Lung (tissue), 12 donors: ENCODE results near the gene ACACB. TPM values are rescaled to one million over a fixed set of nuclear protein-coding genes. Genes with fewer than 3 reads are reported as not detected.

Source experiments
- ATAC-seq: fragments of 200-7000 bp; cut with Tn5 transposase; one replicate; pipeline ENCODE4 v1.9.1; 2020; ENCODE audit warnings: moderate number of reproducible peaks; ENCODE audit not compliant: insufficient read depth, low FRiP score
- DNase-seq, 3 donors: peaks; one replicate each; pipeline ENCODE4 v3.0.0-alpha.2; 2013 to 2017
- H3K27ac ChIP-seq, 2 donors: one replicate each; pipeline ENCODE4 v1.5.1; 2013; ENCODE audit warnings: mild to moderate bottlenecking in 2 of 2, moderate library complexity in 2 of 2, control low read depth in 1 of 2, inconsistent platforms in 1 of 2, low read depth in 1 of 2, low read length in 1 of 2
- H3K27me3 ChIP-seq, 3 donors: one replicate each; pipeline ENCODE4 v1.5.1; 2013; ENCODE audit warnings: low read length in 2 of 3; ENCODE audit not compliant: control insufficient read depth in 3 of 3, insufficient read depth in 3 of 3
- H3K36me3 ChIP-seq, 4 donors: one replicate each; pipeline ENCODE4 v1.5.1; 2013; ENCODE audit warnings: low read length in 4 of 4, mild to moderate bottlenecking in 1 of 4, moderate library complexity in 1 of 4; ENCODE audit not compliant: control insufficient read depth in 4 of 4, insufficient read depth in 4 of 4
- H3K4me1 ChIP-seq, 5 donors: one replicate each; pipeline ENCODE4 v1.5.1; 2013; ENCODE audit warnings: low read length in 5 of 5, mild to moderate bottlenecking in 2 of 5, moderate library complexity in 1 of 5; ENCODE audit not compliant: control insufficient read depth in 5 of 5, insufficient read depth in 5 of 5
- H3K4me3 ChIP-seq: one replicate; pipeline ENCODE4 v1.5.1; 2013; ENCODE audit warnings: mild to moderate bottlenecking, control low read depth, moderate library complexity
- H3K9ac ChIP-seq, 2 donors: one replicate each; pipeline ENCODE4 v1.5.1; 2013; ENCODE audit warnings: low read length in 2 of 2, control low read depth in 1 of 2; ENCODE audit not compliant: insufficient read depth in 1 of 2
- H3K9me3 ChIP-seq, 4 donors: one replicate each; pipeline ENCODE4 v1.5.1; 2013; ENCODE audit warnings: low read length in 3 of 4, mild to moderate bottlenecking in 1 of 4, moderate library complexity in 1 of 4; ENCODE audit not compliant: control insufficient read depth in 4 of 4, insufficient read depth in 3 of 4
- whole genome bisulfite sequencing, 2 donors: extraction: QIAGEN DNeasy Blood & Tissue Kit; methylation state at CpG; one replicate each; pipeline ENCODE4 v1.1.7; 2013; 5-methylcytosine and 5-hydroxymethylcytosine counted together
- polyA plus RNA-seq, 2 donors: library from polyadenylated mRNA; stranded (reverse); fragments of 200-250 nt; gene quantifications; one replicate each; pipeline ENCODE4 v1.2.1, GENCODE V29; 2013
- total RNA-seq, 2 donors: library from RNA; depleted of rRNA in 1 of 2; stranded (reverse); fragments of >200 nt in 1 of 2; gene quantifications; one replicate each; pipeline ENCODE4 v1.2.1, GENCODE V29; 2014 to 2021
- TF ChIP-seq, protein P1 (sequence below): IDR thresholded peaks from 2 replicates; pipeline ENCODE4 v1.5.1; 2012; ENCODE audit warnings: mild to moderate bottlenecking; ENCODE audit errors: control extremely low read depth, extremely low read depth
- donor health status: control.
- donor health status: control.
- donor health status: Bipolar disorder and iron deficiency.
- donor health status: healthy.
- donor health status: DM: yes; HTN: yes; CAD: no.

The ACACB gene
- total and polyA plus RNA-seq, 4 donors: 2.9 to 24.5 (median 18.2) TPM

DNA sequence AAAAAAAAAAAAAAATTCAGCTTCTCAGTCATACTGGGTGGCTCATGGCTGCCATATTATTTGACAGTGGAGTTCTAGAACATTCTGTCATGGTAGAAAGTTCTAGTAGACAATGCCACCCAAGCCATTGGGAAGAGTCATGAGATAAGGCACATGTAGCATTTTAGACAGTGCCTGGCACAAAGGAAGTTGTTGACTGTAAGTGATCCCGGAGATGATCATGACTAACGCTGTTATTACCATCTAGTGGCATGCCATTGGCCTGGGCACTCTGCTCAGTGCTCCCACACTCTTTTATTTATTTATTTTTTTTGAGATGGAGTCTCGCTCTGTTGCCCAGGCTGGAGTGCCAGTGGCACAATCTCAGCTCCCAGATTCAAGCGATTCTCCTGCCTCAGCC, 112.3 kb downstream of the ACACB start:
- WGBS, 2 donors: 92 to 95% methylated on average over 4 of the region's 4 CpGs
- Histone ChIP-seq H3K36me3 (peaks cover 13 to 33% (median 21%) of the 10 kb centered on the region in 4 donors), H3K9ac (no peak overlapping the region), H3K4me1 (no peaks in the 10 kb centered on the region), H3K27ac (no peak overlapping the region), H3K9me3 (no peaks in the 10 kb centered on the region), H3K4me3 (no peak overlapping the region), H3K27me3 (no peaks in the 10 kb centered on the region)
- DNase-seq (no peak), ATAC-seq (no peak)
- TF ChIP-seq, protein P1, sequence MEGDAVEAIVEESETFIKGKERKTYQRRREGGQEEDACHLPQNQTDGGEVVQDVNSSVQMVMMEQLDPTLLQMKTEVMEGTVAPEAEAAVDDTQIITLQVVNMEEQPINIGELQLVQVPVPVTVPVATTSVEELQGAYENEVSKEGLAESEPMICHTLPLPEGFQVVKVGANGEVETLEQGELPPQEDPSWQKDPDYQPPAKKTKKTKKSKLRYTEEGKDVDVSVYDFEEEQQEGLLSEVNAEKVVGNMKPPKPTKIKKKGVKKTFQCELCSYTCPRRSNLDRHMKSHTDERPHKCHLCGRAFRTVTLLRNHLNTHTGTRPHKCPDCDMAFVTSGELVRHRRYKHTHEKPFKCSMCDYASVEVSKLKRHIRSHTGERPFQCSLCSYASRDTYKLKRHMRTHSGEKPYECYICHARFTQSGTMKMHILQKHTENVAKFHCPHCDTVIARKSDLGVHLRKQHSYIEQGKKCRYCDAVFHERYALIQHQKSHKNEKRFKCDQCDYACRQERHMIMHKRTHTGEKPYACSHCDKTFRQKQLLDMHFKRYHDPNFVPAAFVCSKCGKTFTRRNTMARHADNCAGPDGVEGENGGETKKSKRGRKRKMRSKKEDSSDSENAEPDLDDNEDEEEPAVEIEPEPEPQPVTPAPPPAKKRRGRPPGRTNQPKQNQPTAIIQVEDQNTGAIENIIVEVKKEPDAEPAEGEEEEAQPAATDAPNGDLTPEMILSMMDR: no peak

DNA sequence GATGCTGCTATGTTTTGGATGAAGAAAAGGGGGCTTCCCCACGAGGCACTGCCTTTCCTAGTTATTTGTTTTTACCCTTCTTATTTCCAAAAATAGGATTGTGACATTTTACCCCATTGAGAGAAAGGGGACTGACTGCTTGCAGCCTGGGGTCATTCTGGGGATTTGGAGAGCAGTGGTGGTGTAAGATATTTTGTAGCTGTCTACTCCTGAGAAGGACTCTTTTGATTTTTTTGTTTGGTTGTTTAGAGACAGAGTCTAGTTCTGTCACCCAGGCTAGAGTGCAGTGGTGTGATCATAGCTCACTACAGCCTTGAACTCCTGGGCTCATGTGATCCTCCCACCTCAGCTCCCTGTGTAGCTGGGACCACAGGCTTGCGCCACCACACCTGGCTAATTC, 113.8 kb downstream of the ACACB start:
- ATAC-seq (no peak), DNase-seq (no peak)
- H3K9ac ChIP-seq: no peak overlapping the region
- TF ChIP-seq, protein P1: no peak
- no peaks in the 10 kb centered on the region for H3K27me3 ChIP-seq
- no peaks in the 10 kb centered on the region for H3K4me1 ChIP-seq
- WGBS, 2 donors: 71 to 76% methylated on average over 2 of the region's 2 CpGs
- H3K4me3 ChIP-seq: no peak overlapping the region
- H3K9me3 ChIP-seq: no peaks in the 10 kb centered on the region
- H3K27ac ChIP-seq: no peak overlapping the region
- H3K36me3 ChIP-seq: peaks cover 7 to 32% (median 20%) of the 10 kb centered on the region in 4 donors

DNA sequence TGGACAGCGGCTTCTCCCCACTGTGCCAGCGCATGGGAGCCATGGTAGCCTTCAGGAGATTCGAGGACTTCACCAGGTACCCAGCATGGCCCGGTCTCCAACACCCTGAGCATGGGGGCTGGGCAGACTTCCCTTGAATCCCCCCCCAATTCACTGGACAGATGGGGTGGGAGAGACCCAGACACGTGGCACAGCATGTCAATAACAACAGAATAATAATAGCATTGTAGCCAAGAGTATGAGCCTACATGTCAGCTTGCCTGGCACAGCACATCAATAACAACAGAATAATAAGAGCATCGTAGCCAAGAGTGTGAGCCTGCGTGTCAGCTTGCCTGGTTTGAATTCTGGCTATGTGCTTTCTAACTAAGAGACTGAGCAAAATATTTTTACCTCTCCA, 116.3 kb downstream of the ACACB start:
- Histone ChIP-seq H3K9me3 (no peaks in the 10 kb centered on the region), H3K4me1 (no peaks in the 10 kb centered on the region), H3K9ac (no peak overlapping the region), H3K27me3 (no peaks in the 10 kb centered on the region), H3K27ac (no peak overlapping the region), H3K36me3 (peaks cover 6 to 48% (median 27%) of the 10 kb centered on the region in 4 donors), H3K4me3 (no peak overlapping the region)
- ATAC-seq: no peak
- TF ChIP-seq, protein P1: no peak
- WGBS, 2 donors: 94 to 97% methylated on average over 7 of the region's 7 CpGs
- no peak for DNase-seq

DNA sequence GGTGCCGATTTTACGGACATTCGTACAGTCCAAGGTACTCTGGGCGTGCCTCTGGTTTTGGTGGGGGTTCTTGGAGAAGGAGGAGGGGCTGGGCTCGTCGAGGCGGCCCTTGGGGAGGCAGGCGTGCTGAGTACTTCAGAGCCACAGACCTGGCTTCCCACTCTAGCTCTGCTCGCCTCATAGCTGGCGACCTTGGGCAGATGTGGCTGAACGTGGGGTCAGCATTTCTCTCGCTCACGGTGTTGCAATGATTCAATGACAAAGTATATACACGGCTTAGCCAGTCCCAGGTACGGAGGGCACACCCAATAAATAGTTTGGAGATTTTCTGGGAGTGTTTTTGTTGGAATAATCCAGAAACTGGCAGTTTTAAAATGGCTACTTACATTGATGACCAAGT, 117.6 kb downstream of the ACACB start:
- Histone ChIP-seq H3K9me3 (no peaks in the 10 kb centered on the region), H3K4me3 (no peak overlapping the region), H3K27ac (no peak overlapping the region), H3K9ac (no peak overlapping the region), H3K36me3 (peaks cover 6 to 48% (median 28%) of the 10 kb centered on the region in 4 donors), H3K27me3 (no peaks in the 10 kb centered on the region), H3K4me1 (no peaks in the 10 kb centered on the region)
- ATAC-seq: no peak
- 88 to 89% methylated on average over 15 of the region's 15 CpGs for WGBS, 2 donors
- TF ChIP-seq, protein P1: no peak
- no peak for DNase-seq
